ENCODE data around the gene CPSF7. TPM values are rescaled to one million over a fixed set of nuclear protein-coding genes. Genes with fewer than 3 reads are reported as not detected.

Gene CPSF7
- total RNA-seq, 2 donors from 2014 or later = 24.6 to 31.4 TPM

- Histone ChIP-seq H3K36me3 (no peaks in the 10 kb centered on the region), H3K27ac (no peak overlapping the region), H3K4me3 (no peak overlapping the region), H3K4me1 (peaks cover 0 to 11% of the 10 kb centered on the region in 2 donors), H3K9me3 (no peaks in the 10 kb centered on the region), H3K27me3 (no peaks in the 10 kb centered on the region)
- TF ChIP-seq CTCF (IDR thresholded peaks at IDR 0.05) = no peak
- DNase-seq (ENCODE audit: low spot score) = no peak
Measured at GRCh38 chr11:61460986-61461385, 31.2 kb upstream of the CPSF7 start.

- no peak for DNase-seq (ENCODE audit: low spot score)
- H3K9me3 ChIP-seq = no peaks in the 10 kb centered on the region
- H3K36me3 ChIP-seq = no peaks in the 10 kb centered on the region
- H3K4me1 ChIP-seq = peaks cover 0 to 11% of the 10 kb centered on the region in 2 donors
- H3K27ac ChIP-seq = no peak overlapping the region
- no peaks in the 10 kb centered on the region for H3K27me3 ChIP-seq
- TF ChIP-seq CTCF (IDR thresholded peaks at IDR 0.05) = no peak
- no peak overlapping the region for H3K4me3 ChIP-seq
Measured at GRCh38 chr11:61460474-61460881, 30.7 kb upstream of the CPSF7 start.

GRCh38 chr11:61454520-61454919 lies 24.7 kb upstream of the CPSF7 start:
- H3K4me1 ChIP-seq = peaks cover 0 to 11% of the 10 kb centered on the region in 2 donors
- H3K4me3 ChIP-seq = no peak overlapping the region
- H3K9me3 ChIP-seq = no peaks in the 10 kb centered on the region
- H3K27ac ChIP-seq = no peak overlapping the region
- H3K36me3 ChIP-seq = no peaks in the 10 kb centered on the region
- H3K27me3 ChIP-seq = no peaks in the 10 kb centered on the region
- DNase-seq (ENCODE audit: low spot score) = no peak
- no peak for TF ChIP-seq CTCF (IDR thresholded peaks at IDR 0.05)

- TF ChIP-seq CTCF (IDR thresholded peaks at IDR 0.05) = no peak
- Histone ChIP-seq H3K9me3 (no peaks in the 10 kb centered on the region), H3K27me3 (no peaks in the 10 kb centered on the region), H3K27ac (no peak overlapping the region), H3K36me3 (no peaks in the 10 kb centered on the region), H3K4me3 (no peak overlapping the region), H3K4me1 (peaks cover 0 to 18% of the 10 kb centered on the region in 2 donors)
- DNase-seq (ENCODE audit: low spot score) = no peak
Measured at GRCh38 chr11:61453695-61454094, 23.9 kb upstream of the CPSF7 start.

GRCh38 chr11:61452825-61453224 lies 23.1 kb upstream of the CPSF7 start:
- Histone ChIP-seq H3K27me3 (no peaks in the 10 kb centered on the region), H3K9me3 (no peaks in the 10 kb centered on the region), H3K36me3 (peaks cover 1% of the 10 kb centered on the region), H3K4me1 (peaks cover 0 to 25% of the 10 kb centered on the region in 2 donors), H3K27ac (no peak overlapping the region), H3K4me3 (no peak overlapping the region)
- no peak for TF ChIP-seq CTCF (IDR thresholded peaks at IDR 0.05)
- DNase-seq (ENCODE audit: low spot score) = no peak

GRCh38 chr11:61448552-61448927 lies 18.8 kb upstream of the CPSF7 start:
- peaks cover 15% of the 10 kb centered on the region for H3K36me3 ChIP-seq
- no peak for DNase-seq (ENCODE audit: low spot score)
- H3K27ac ChIP-seq = peak overlapping the region; percentile 72 to 77
- H3K9me3 ChIP-seq = no peaks in the 10 kb centered on the region
- no peaks in the 10 kb centered on the region for H3K27me3 ChIP-seq
- no peak for TF ChIP-seq CTCF (IDR thresholded peaks at IDR 0.05)
- peaks cover 0 to 36% of the 10 kb centered on the region in 2 donors for H3K4me1 ChIP-seq
- no peak overlapping the region for H3K4me3 ChIP-seq

Measured in right atrium auricular region (tissue), 2 donors.